ENCODE measurements around the gene EDC4. TPM values are rescaled to one million over a fixed set of nuclear protein-coding genes. Genes with fewer than 3 reads are reported as not detected.

The EDC4 gene
- total RNA-seq, 1 donor from 2014 or later: 83.0 TPM

DNA sequence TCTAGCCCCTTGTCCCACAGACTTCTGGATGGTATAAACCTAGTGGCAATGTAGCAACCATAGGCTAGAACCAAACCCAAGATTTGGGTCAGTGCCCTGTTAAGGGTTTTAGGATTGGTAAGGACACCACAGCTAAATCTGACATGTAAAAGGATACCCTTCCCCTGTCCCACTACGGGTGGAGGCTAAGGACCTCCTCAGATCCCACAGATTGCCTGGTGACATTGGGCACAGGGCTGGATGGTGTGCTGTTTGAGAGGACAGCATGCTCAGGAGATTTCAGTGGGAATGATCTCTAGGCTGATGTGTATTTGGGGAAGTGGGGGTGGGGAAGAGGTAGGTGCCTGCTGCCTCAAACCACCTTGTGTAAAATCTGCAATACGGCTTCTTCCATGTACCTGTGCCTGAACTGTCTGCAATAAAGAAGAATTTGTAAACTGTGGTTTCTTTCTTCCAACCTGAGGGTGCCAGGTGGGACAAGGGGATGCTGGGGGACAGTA lies 671 bp upstream of the EDC4 start:
- Mint-ChIP-seq H3K9me3 (ENCODE audit: unreplicated experiment) (no peaks in the 10 kb centered on the region), H3K27ac (ENCODE audit: unreplicated experiment) (no peak overlapping the region), H3K4me3 (ENCODE audit: unreplicated experiment) (peak overlapping the region; percentile 86), H3K27me3 (ENCODE audit: unreplicated experiment) (peaks cover 15% of the 10 kb centered on the region), H3K36me3 (ENCODE audit: low read depth, unreplicated experiment) (peaks cover 22% of the 10 kb centered on the region), H3K4me1 (ENCODE audit: unreplicated experiment) (peaks cover 43% of the 10 kb centered on the region)
- no peak for TF ChIP-seq CTCF (IDR thresholded peaks at IDR 0.05; ENCODE audit: unreplicated experiment)
- DNase-seq (ENCODE audit: low spot score): no peak

GRCh38 chr16:67873435-67874370 lies 851 bp downstream of the EDC4 start:
- no peaks in the 10 kb centered on the region for H3K9me3 Mint-ChIP-seq (ENCODE audit: unreplicated experiment)
- H3K27ac Mint-ChIP-seq (ENCODE audit: unreplicated experiment): peak overlapping the region; percentile 95
- peaks cover 15% of the 10 kb centered on the region for H3K27me3 Mint-ChIP-seq (ENCODE audit: unreplicated experiment)
- peak overlapping the region; percentile 97 for H3K4me3 Mint-ChIP-seq (ENCODE audit: unreplicated experiment)
- DNase-seq (ENCODE audit: low spot score): no peak
- TF ChIP-seq CTCF (IDR thresholded peaks at IDR 0.05; ENCODE audit: unreplicated experiment): no peak
- H3K36me3 Mint-ChIP-seq (ENCODE audit: low read depth, unreplicated experiment): peaks cover 36% of the 10 kb centered on the region
- H3K4me1 Mint-ChIP-seq (ENCODE audit: unreplicated experiment): peaks cover 43% of the 10 kb centered on the region

DNA sequence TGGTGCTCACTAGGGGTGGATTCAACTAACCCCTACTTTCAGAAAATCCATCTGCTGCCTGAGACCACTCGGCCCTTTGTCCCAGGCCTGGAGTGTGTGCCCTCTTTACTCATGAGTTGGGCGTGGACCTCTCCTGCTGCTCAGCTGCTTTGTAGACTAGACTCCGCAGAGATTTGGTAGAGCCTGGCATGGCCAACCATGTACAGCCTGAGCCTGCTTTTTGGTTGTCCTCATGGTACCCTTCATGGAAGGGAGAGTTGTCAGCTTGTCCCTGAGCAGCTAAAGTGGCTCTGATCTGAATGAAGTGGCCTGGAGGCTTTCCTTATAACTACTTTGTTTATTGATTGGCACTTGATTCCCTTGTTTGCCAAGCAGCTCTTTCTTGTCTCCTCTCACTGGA lies 1.5 kb downstream of the EDC4 start:
- Mint-ChIP-seq H3K4me1 (ENCODE audit: unreplicated experiment) (peaks cover 43% of the 10 kb centered on the region), H3K4me3 (ENCODE audit: unreplicated experiment) (peak overlapping the region; percentile 97), H3K36me3 (ENCODE audit: low read depth, unreplicated experiment) (peaks cover 42% of the 10 kb centered on the region), H3K27me3 (ENCODE audit: unreplicated experiment) (peaks cover 15% of the 10 kb centered on the region), H3K9me3 (ENCODE audit: unreplicated experiment) (no peaks in the 10 kb centered on the region), H3K27ac (ENCODE audit: unreplicated experiment) (peak overlapping the region; percentile 41)
- no peak for DNase-seq (ENCODE audit: low spot score)
- no peak for TF ChIP-seq CTCF (IDR thresholded peaks at IDR 0.05; ENCODE audit: unreplicated experiment)

DNA sequence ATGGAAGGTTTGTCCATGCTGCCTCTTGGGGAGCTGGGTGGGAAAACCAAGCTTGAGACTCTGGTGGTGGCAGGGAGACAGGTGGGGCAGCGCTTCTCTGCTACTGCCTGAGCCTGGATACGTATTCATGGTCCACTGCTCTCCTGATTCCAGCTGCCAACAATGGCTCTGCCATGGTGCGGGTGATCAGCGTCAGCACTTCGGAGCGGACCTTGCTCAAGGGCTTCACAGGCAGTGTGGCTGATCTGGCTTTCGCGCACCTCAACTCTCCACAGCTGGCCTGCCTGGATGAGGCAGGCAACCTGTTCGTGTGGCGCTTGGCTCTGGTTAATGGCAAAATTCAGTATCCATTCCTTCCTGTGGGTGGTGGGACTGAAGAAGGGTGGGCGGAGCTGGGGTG lies 4.2 kb downstream of the EDC4 start:
- H3K9me3 Mint-ChIP-seq (ENCODE audit: unreplicated experiment): no peaks in the 10 kb centered on the region
- peak overlapping the region; percentile 56 for H3K4me3 Mint-ChIP-seq (ENCODE audit: unreplicated experiment)
- peaks cover 54% of the 10 kb centered on the region for H3K36me3 Mint-ChIP-seq (ENCODE audit: low read depth, unreplicated experiment)
- no peak for TF ChIP-seq CTCF (IDR thresholded peaks at IDR 0.05; ENCODE audit: unreplicated experiment)
- H3K27me3 Mint-ChIP-seq (ENCODE audit: unreplicated experiment): peaks cover 19% of the 10 kb centered on the region
- H3K4me1 Mint-ChIP-seq (ENCODE audit: unreplicated experiment): peaks cover 30% of the 10 kb centered on the region
- DNase-seq (ENCODE audit: low spot score): no peak
- no peak overlapping the region for H3K27ac Mint-ChIP-seq (ENCODE audit: unreplicated experiment)

DNA sequence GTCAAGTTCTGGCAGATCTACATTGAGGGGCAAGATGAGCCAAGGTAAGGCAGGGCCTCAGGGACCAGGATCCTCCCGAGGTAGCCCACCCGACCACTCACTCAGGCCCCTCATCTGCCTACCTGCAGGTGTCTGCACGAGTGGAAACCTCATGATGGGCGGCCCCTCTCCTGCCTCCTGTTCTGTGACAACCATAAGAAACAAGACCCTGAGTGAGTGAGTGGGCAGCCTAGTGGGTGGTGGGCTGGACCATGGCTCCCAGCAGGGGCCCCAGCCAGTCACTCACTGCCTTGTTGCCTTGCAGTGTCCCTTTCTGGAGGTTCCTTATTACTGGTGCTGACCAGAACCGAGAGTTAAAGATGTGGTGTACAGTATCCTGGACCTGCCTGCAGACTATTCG lies 5.4 kb downstream of the EDC4 start:
- H3K36me3 Mint-ChIP-seq (ENCODE audit: low read depth, unreplicated experiment): peaks cover 59% of the 10 kb centered on the region

More for the DNA sequence above, 5.4 kb downstream of the EDC4 start:
- no peak overlapping the region for H3K4me3 Mint-ChIP-seq (ENCODE audit: unreplicated experiment)
- DNase-seq (ENCODE audit: low spot score): no peak
- peaks cover 14% of the 10 kb centered on the region for H3K27me3 Mint-ChIP-seq (ENCODE audit: unreplicated experiment)
- H3K27ac Mint-ChIP-seq (ENCODE audit: unreplicated experiment): no peak overlapping the region
- no peak for TF ChIP-seq CTCF (IDR thresholded peaks at IDR 0.05; ENCODE audit: unreplicated experiment)
- peaks cover 26% of the 10 kb centered on the region for H3K4me1 Mint-ChIP-seq (ENCODE audit: unreplicated experiment)
- no peaks in the 10 kb centered on the region for H3K9me3 Mint-ChIP-seq (ENCODE audit: unreplicated experiment)

All from endothelial cell (in vitro differentiated cells).